Measurements from ENCODE around the gene CFLAR.
A peak's percentile ranks its signal among the peaks of the same experiment; 100 is the strongest.
"Not testable (repeated sequence)": the region's sequence is repeated elsewhere in the genome, so short reads cannot be mapped to it uniquely, and the experiment has no call there.

Gene CFLAR

GRCh38 chr2:201132518-201132917 lies 16.6 kb downstream of the CFLAR start:
- Histone ChIP-seq H3K27me3 (ENCODE audit: insufficient read depth, low read length) (no peaks in the 10 kb centered on the region), H2AFZ (ENCODE audit: low read length, unreplicated experiment) (no peak overlapping the region), H3K4me1 (ENCODE audit: control insufficient read depth, insufficient read depth, low read length, unreplicated experiment) (peaks cover 69% of the 10 kb centered on the region), H3K36me3 (ENCODE audit: insufficient read depth, low read length) (peaks cover 36% of the 10 kb centered on the region), H3K27ac (ENCODE audit: low read depth, low read length) (peak overlapping the region; percentile 67), H3K79me2 (ENCODE audit: control insufficient read depth, insufficient read depth, low read length, unreplicated experiment) (peaks cover 66% of the 10 kb centered on the region), H3K4me3 (ENCODE audit: low read depth, low read length) (no peak overlapping the region)

GRCh38 chr2:201135386-201135785 lies 19.4 kb downstream of the CFLAR start:
- Histone ChIP-seq H3K27me3 (ENCODE audit: insufficient read depth, low read length) (no peaks in the 10 kb centered on the region), H3K79me2 (ENCODE audit: control insufficient read depth, insufficient read depth, low read length, unreplicated experiment) (peaks cover 43% of the 10 kb centered on the region), H3K4me3 (ENCODE audit: low read depth, low read length) (no peak overlapping the region), H3K27ac (ENCODE audit: low read depth, low read length) (peak overlapping the region; percentile 79), H3K36me3 (ENCODE audit: insufficient read depth, low read length) (peaks cover 48% of the 10 kb centered on the region), H3K4me1 (ENCODE audit: control insufficient read depth, insufficient read depth, low read length, unreplicated experiment) (peaks cover 43% of the 10 kb centered on the region), H2AFZ (ENCODE audit: low read length, unreplicated experiment) (no peak overlapping the region)

- Histone ChIP-seq H3K4me1 (ENCODE audit: control insufficient read depth, insufficient read depth, low read length, unreplicated experiment) (peaks cover 30% of the 10 kb centered on the region), H3K27me3 (ENCODE audit: insufficient read depth, low read length) (no peaks in the 10 kb centered on the region), H3K27ac (ENCODE audit: low read depth, low read length) (peak overlapping the region; percentile 7; the same call in 1 of the 2 replicates), H3K79me2 (ENCODE audit: control insufficient read depth, insufficient read depth, low read length, unreplicated experiment) (peaks cover 29% of the 10 kb centered on the region), H3K4me3 (ENCODE audit: low read depth, low read length) (no peak overlapping the region), H3K36me3 (ENCODE audit: insufficient read depth, low read length) (peaks cover 58% of the 10 kb centered on the region), H2AFZ (ENCODE audit: low read length, unreplicated experiment) (no peak overlapping the region)
Measured at GRCh38 chr2:201136889-201137321, 20.9 kb downstream of the CFLAR start.

GRCh38 chr2:201137505-201138400 lies 21.8 kb downstream of the CFLAR start:
- Histone ChIP-seq H3K4me3 (ENCODE audit: low read depth, low read length) (no peak overlapping the region), H3K27me3 (ENCODE audit: insufficient read depth, low read length) (no peaks in the 10 kb centered on the region), H3K36me3 (ENCODE audit: insufficient read depth, low read length) (peaks cover 59% of the 10 kb centered on the region), H3K27ac (ENCODE audit: low read depth, low read length) (no peak overlapping the region), H3K79me2 (ENCODE audit: control insufficient read depth, insufficient read depth, low read length, unreplicated experiment) (peaks cover 22% of the 10 kb centered on the region), H2AFZ (ENCODE audit: low read length, unreplicated experiment) (no peak overlapping the region), H3K4me1 (ENCODE audit: control insufficient read depth, insufficient read depth, low read length, unreplicated experiment) (peaks cover 26% of the 10 kb centered on the region)

- H3K4me1 ChIP-seq (ENCODE audit: control insufficient read depth, insufficient read depth, low read length, unreplicated experiment): peaks cover 19% of the 10 kb centered on the region
- no peak overlapping the region for H3K4me3 ChIP-seq (ENCODE audit: low read depth, low read length)
- H3K79me2 ChIP-seq (ENCODE audit: control insufficient read depth, insufficient read depth, low read length, unreplicated experiment): peaks cover 15% of the 10 kb centered on the region
- no peak overlapping the region for H2AFZ ChIP-seq (ENCODE audit: low read length, unreplicated experiment)
- H3K27me3 ChIP-seq (ENCODE audit: insufficient read depth, low read length): no peaks in the 10 kb centered on the region
- no peak overlapping the region for H3K27ac ChIP-seq (ENCODE audit: low read depth, low read length)
- H3K36me3 ChIP-seq (ENCODE audit: insufficient read depth, low read length): peaks cover 56% of the 10 kb centered on the region
Measured at GRCh38 chr2:201138401-201138970, 22.5 kb downstream of the CFLAR start.

- not testable (repeated sequence) for H3K27ac ChIP-seq (ENCODE audit: low read depth, low read length); H3K4me3 ChIP-seq (ENCODE audit: low read depth, low read length); H3K27me3 ChIP-seq (ENCODE audit: insufficient read depth, low read length); H2AFZ ChIP-seq (ENCODE audit: low read length, unreplicated experiment)
- Histone ChIP-seq H3K36me3 (ENCODE audit: insufficient read depth, low read length) (peaks cover 55% of the 10 kb centered on the region), H3K79me2 (ENCODE audit: control insufficient read depth, insufficient read depth, low read length, unreplicated experiment) (peaks cover 15% of the 10 kb centered on the region), H3K4me1 (ENCODE audit: control insufficient read depth, insufficient read depth, low read length, unreplicated experiment) (peaks cover 19% of the 10 kb centered on the region)
Measured at GRCh38 chr2:201138986-201139781, 23.2 kb downstream of the CFLAR start.

- H3K4me3 ChIP-seq (ENCODE audit: low read depth, low read length): no peak overlapping the region
- peaks cover 55% of the 10 kb centered on the region for H3K36me3 ChIP-seq (ENCODE audit: insufficient read depth, low read length)
- peak overlapping the region; percentile 14; the same call in 1 of the 2 replicates for H3K27ac ChIP-seq (ENCODE audit: low read depth, low read length)
Measured at GRCh38 chr2:201139836-201140604, 24.1 kb downstream of the CFLAR start.

GRCh38 chr2:201144101-201145051 lies 28.4 kb downstream of the CFLAR start:
- H3K79me2 ChIP-seq (ENCODE audit: control insufficient read depth, insufficient read depth, low read length, unreplicated experiment): no peaks in the 10 kb centered on the region
- peaks cover 21% of the 10 kb centered on the region for H3K36me3 ChIP-seq (ENCODE audit: insufficient read depth, low read length)
- 0 out of 2 replicates have a peak overlapping the region, but pooled peaks have one; percentile 1 for H3K27ac ChIP-seq (ENCODE audit: low read depth, low read length)
- no peak overlapping the region for H2AFZ ChIP-seq (ENCODE audit: low read length, unreplicated experiment)
- peaks cover 12% of the 10 kb centered on the region for H3K4me1 ChIP-seq (ENCODE audit: control insufficient read depth, insufficient read depth, low read length, unreplicated experiment)
- H3K4me3 ChIP-seq (ENCODE audit: low read depth, low read length): no peak overlapping the region
- no peaks in the 10 kb centered on the region for H3K27me3 ChIP-seq (ENCODE audit: insufficient read depth, low read length)

More at GRCh38 chr2:201139836-201140604, 24.1 kb downstream of the CFLAR start:
- Histone ChIP-seq H2AFZ (ENCODE audit: low read length, unreplicated experiment) (no peak overlapping the region), H3K79me2 (ENCODE audit: control insufficient read depth, insufficient read depth, low read length, unreplicated experiment) (peaks cover 14% of the 10 kb centered on the region), H3K4me1 (ENCODE audit: control insufficient read depth, insufficient read depth, low read length, unreplicated experiment) (peaks cover 17% of the 10 kb centered on the region), H3K27me3 (ENCODE audit: insufficient read depth, low read length) (no peaks in the 10 kb centered on the region)

- Histone ChIP-seq H3K79me2 (ENCODE audit: control insufficient read depth, insufficient read depth, low read length, unreplicated experiment) (peaks cover 12% of the 10 kb centered on the region), H3K27me3 (ENCODE audit: insufficient read depth, low read length) (no peaks in the 10 kb centered on the region), H3K4me3 (ENCODE audit: low read depth, low read length) (peak overlapping the region; percentile 61), H2AFZ (ENCODE audit: low read length, unreplicated experiment) (no peak overlapping the region), H3K36me3 (ENCODE audit: insufficient read depth, low read length) (peaks cover 7% of the 10 kb centered on the region), H3K4me1 (ENCODE audit: control insufficient read depth, insufficient read depth, low read length, unreplicated experiment) (peaks cover 50% of the 10 kb centered on the region), H3K27ac (ENCODE audit: low read depth, low read length) (peak overlapping the region; percentile 100)
Measured at GRCh38 chr2:201148434-201148990, 32.5 kb downstream of the CFLAR start.

Data from ACC112 (cell line).